GM19455 (cell line): ENCODE measurements around the gene R3HCC1L.
"Not testable (repeated sequence)": the region's sequence is repeated elsewhere in the genome, so short reads cannot be mapped to it uniquely, and the experiment has no call there.

Experiments
- ATAC-seq: cut with Tn5 transposase; IDR thresholded peaks from one replicate; pipeline ENCODE4 v1.9.1; 2021; ENCODE audit not compliant: unreplicated experiment

R3HCC1L gene

GRCh38 chr10:98128802-98129201 lies 5.7 kb upstream of the R3HCC1L start:
- ATAC-seq: no peak

- ATAC-seq: no peak
Measured at GRCh38 chr10:98131619-98132018, 2.8 kb upstream of the R3HCC1L start.

GRCh38 chr10:98133075-98133752 lies 1.2 kb upstream of the R3HCC1L start:
- ATAC-seq: not testable (repeated sequence)

GRCh38 chr10:98134117-98134430 lies 383 bp upstream of the R3HCC1L start:
- peak; percentile 2 for ATAC-seq

GRCh38 chr10:98135222-98135899 lies 904 bp downstream of the R3HCC1L start:
- ATAC-seq: peak; percentile 6

GRCh38 chr10:98136775-98137174 lies 2.3 kb downstream of the R3HCC1L start:
- not testable (repeated sequence) for ATAC-seq

- no peak for ATAC-seq
Measured at GRCh38 chr10:98138031-98138430, 3.6 kb downstream of the R3HCC1L start.

- no peak for ATAC-seq
Measured at GRCh38 chr10:98139431-98139830, 5.0 kb downstream of the R3HCC1L start.

- ATAC-seq: no peak
Measured at GRCh38 chr10:98141484-98142073, 7.1 kb downstream of the R3HCC1L start.

- no peak for ATAC-seq
Measured at GRCh38 chr10:98144985-98145384, 10.5 kb downstream of the R3HCC1L start.

GRCh38 chr10:98149858-98150257 lies 15.4 kb downstream of the R3HCC1L start:
- ATAC-seq: no peak

GRCh38 chr10:98150544-98150943 lies 16.1 kb downstream of the R3HCC1L start:
- no peak for ATAC-seq

- ATAC-seq: not testable (repeated sequence)
Measured at GRCh38 chr10:98152778-98153177, 18.3 kb downstream of the R3HCC1L start.

- ATAC-seq: not testable (repeated sequence)
Measured at GRCh38 chr10:98153213-98153958, 18.9 kb downstream of the R3HCC1L start.

GRCh38 chr10:98154076-98154475 lies 19.6 kb downstream of the R3HCC1L start:
- no peak for ATAC-seq

GRCh38 chr10:98158576-98158975 lies 24.1 kb downstream of the R3HCC1L start:
- ATAC-seq: no peak

GRCh38 chr10:98163941-98164340 lies 29.5 kb downstream of the R3HCC1L start:
- ATAC-seq: no peak

- no peak for ATAC-seq
Measured at GRCh38 chr10:98167191-98167590, 32.7 kb downstream of the R3HCC1L start.

GRCh38 chr10:98168147-98168546 lies 33.7 kb downstream of the R3HCC1L start:
- ATAC-seq: no peak

GRCh38 chr10:98168766-98169165 lies 34.3 kb downstream of the R3HCC1L start:
- no peak for ATAC-seq

GRCh38 chr10:98169379-98169778 lies 34.9 kb downstream of the R3HCC1L start:
- ATAC-seq: no peak
